Kidney epithelial cell (primary cell): ENCODE data around the gene STARD4. TPM values are rescaled to one million over a fixed set of nuclear protein-coding genes. Genes with fewer than 3 reads are reported as not detected.

ENCODE experiments used
- DNase-seq: peaks from one replicate; pipeline ENCODE4 v3.0.0-alpha.2; 2010; ENCODE audit warnings: low read depth
- H3K27me3 ChIP-seq: 2 replicates; pipeline ENCODE4 v1.6.0; 2011; ENCODE audit warnings: low read length; ENCODE audit not compliant: control insufficient read depth, insufficient read depth
- H3K36me3 ChIP-seq: 2 replicates; pipeline ENCODE4 v1.5.1; 2011; ENCODE audit warnings: low read length; ENCODE audit not compliant: control insufficient read depth, insufficient read depth
- H3K4me3 ChIP-seq: 2 replicates; pipeline ENCODE4 v1.5.1; 2011; ENCODE audit warnings: low read depth, mild to moderate bottlenecking, control low read depth, low read length
- CTCF ChIP-seq: IDR thresholded peaks from 2 replicates; pipeline ENCODE4 v1.5.1; 2011; ENCODE audit warnings: mild to moderate bottlenecking, moderate library complexity, low read length, control low read depth, inconsistent platforms; ENCODE audit not compliant: insufficient read depth, poor library complexity, severe bottlenecking
- total RNA-seq: library from RNA; depleted of rRNA; stranded (reverse); fragments of >200 nt; gene quantifications from 2 replicates; pipeline ENCODE4 v1.2.3, GENCODE V29; 2015

Gene STARD4
- total RNA-seq, 1 donor from 2014 or later: 56.1 TPM

GRCh38 chr5:111511174-111511830 lies 1.0 kb downstream of the STARD4 start:
- DNase-seq: no peak
- TF ChIP-seq CTCF: no peak
- Histone ChIP-seq H3K36me3 (no peaks in the 10 kb centered on the region), H3K27me3 (no peaks in the 10 kb centered on the region), H3K4me3 (peak overlapping the region; percentile 98)

- Histone ChIP-seq H3K36me3 (no peaks in the 10 kb centered on the region), H3K27me3 (no peaks in the 10 kb centered on the region), H3K4me3 (peak overlapping the region; percentile 98)
- no peak for TF ChIP-seq CTCF
- DNase-seq: no peak
These were observed 3.2 kb downstream of the STARD4 start for GRCh38 chr5:111509119-111509518.

- no peaks in the 10 kb centered on the region for H3K36me3 ChIP-seq
- H3K4me3 ChIP-seq: no peak overlapping the region
- DNase-seq: no peak
- no peaks in the 10 kb centered on the region for H3K27me3 ChIP-seq
- no peak for TF ChIP-seq CTCF
These were observed 5.1 kb downstream of the STARD4 start for GRCh38 chr5:111507276-111507675.

- H3K4me3 ChIP-seq: no peak overlapping the region
- TF ChIP-seq CTCF: no peak
- no peak for DNase-seq
- no peaks in the 10 kb centered on the region for H3K27me3 ChIP-seq
- peaks cover 2% of the 10 kb centered on the region for H3K36me3 ChIP-seq
These were observed 7.2 kb downstream of the STARD4 start for GRCh38 chr5:111505096-111505495.

- Histone ChIP-seq H3K36me3 (peaks cover 5% of the 10 kb centered on the region), H3K4me3 (no peak overlapping the region), H3K27me3 (no peaks in the 10 kb centered on the region)
- no peak for TF ChIP-seq CTCF
- DNase-seq: no peak
These were observed 9.4 kb downstream of the STARD4 start for GRCh38 chr5:111502956-111503355.

- no peak for TF ChIP-seq CTCF
- Histone ChIP-seq H3K36me3 (peaks cover 5% of the 10 kb centered on the region), H3K4me3 (no peak overlapping the region), H3K27me3 (no peaks in the 10 kb centered on the region)
- DNase-seq: no peak
These were observed 14.0 kb downstream of the STARD4 start for GRCh38 chr5:111498346-111498745.
